HUES64 (cell line): ENCODE results near the gene SLC37A2.

Experiments
- H3K27ac ChIP-seq: 2 replicates; pipeline ENCODE4 v1.7.0; 2013; ENCODE audit warnings: low read depth, low read length, inconsistent platforms
- H3K27me3 ChIP-seq: 2 replicates; pipeline ENCODE4 v1.6.1; 2013; ENCODE audit warnings: mild to moderate bottlenecking, low read length; ENCODE audit not compliant: insufficient read depth
- H3K36me3 ChIP-seq: 2 replicates; pipeline ENCODE4 v1.6.1; 2013; ENCODE audit warnings: mild to moderate bottlenecking, low read length; ENCODE audit not compliant: insufficient read depth
- H3K4me1 ChIP-seq: 2 replicates; pipeline ENCODE4 v1.6.1; 2013; ENCODE audit warnings: mild to moderate bottlenecking, low read length, moderate library complexity; ENCODE audit not compliant: insufficient read depth
- H3K4me3 ChIP-seq: 2 replicates; pipeline ENCODE4 v1.5.1; 2013; ENCODE audit warnings: mild to moderate bottlenecking, low read length, moderate library complexity
- H3K9ac ChIP-seq: 2 replicates; pipeline ENCODE4 v1.6.1; 2013; ENCODE audit warnings: mild to moderate bottlenecking, low read depth, low read length
- H3K9me3 ChIP-seq: 2 replicates; pipeline ENCODE4 v1.6.1; 2013; ENCODE audit warnings: low read depth, low read length; ENCODE audit not compliant: insufficient read depth
- WGBS: fragments of 150-250, 120-280 bp; methylation state at CpG from one replicate; pipeline ENCODE4 v1.1.7; 2013; ENCODE audit warnings: missing lambda C conversion rate; 5-methylcytosine and 5-hydroxymethylcytosine counted together

SLC37A2 gene

GRCh38 chr11:125070699-125071254 is 7.7 kb downstream of the SLC37A2 start:
- WGBS = 67% methylated on average over 6 of the region's 7 CpGs
- Histone ChIP-seq H3K4me1 (peaks cover 12% of the 10 kb centered on the region; the same call in 1 of the 2 replicates), H3K9me3 (no peaks in the 10 kb centered on the region), H3K27me3 (peaks cover 8% of the 10 kb centered on the region), H3K36me3 (no peaks in the 10 kb centered on the region), H3K9ac (no peak overlapping the region), H3K4me3 (no peak overlapping the region), H3K27ac (no peak overlapping the region)

- Histone ChIP-seq H3K27ac (no peak overlapping the region), H3K9me3 (no peaks in the 10 kb centered on the region), H3K36me3 (no peaks in the 10 kb centered on the region), H3K4me1 (peaks cover 12% of the 10 kb centered on the region; the same call in 1 of the 2 replicates), H3K27me3 (peaks cover 1% of the 10 kb centered on the region; the same call in 1 of the 2 replicates), H3K4me3 (no peak overlapping the region), H3K9ac (no peak overlapping the region)
- 63% methylated on average over 5 of the region's 5 CpGs for WGBS
Observed at GRCh38 chr11:125071435-125071834, 8.3 kb downstream of the SLC37A2 start.

- peaks cover 12% of the 10 kb centered on the region; the same call in 1 of the 2 replicates for H3K4me1 ChIP-seq
- no peaks in the 10 kb centered on the region for H3K36me3 ChIP-seq
- whole genome bisulfite sequencing = 89% methylated on average over 6 of the region's 6 CpGs
- H3K27me3 ChIP-seq = no peaks in the 10 kb centered on the region
- no peak overlapping the region for H3K9ac ChIP-seq
- no peaks in the 10 kb centered on the region for H3K9me3 ChIP-seq
- no peak overlapping the region for H3K4me3 ChIP-seq
- H3K27ac ChIP-seq = no peak overlapping the region
Observed at GRCh38 chr11:125071846-125072217, 8.7 kb downstream of the SLC37A2 start.

- no peaks in the 10 kb centered on the region for H3K27me3 ChIP-seq
- H3K4me3 ChIP-seq = no peak overlapping the region
- 94% methylated on average over 12 of the region's 12 CpGs for WGBS
- no peak overlapping the region for H3K9ac ChIP-seq
- H3K36me3 ChIP-seq = no peaks in the 10 kb centered on the region
- no peaks in the 10 kb centered on the region for H3K9me3 ChIP-seq
- H3K27ac ChIP-seq = no peak overlapping the region
- H3K4me1 ChIP-seq = peaks cover 12% of the 10 kb centered on the region; the same call in 1 of the 2 replicates
Observed at GRCh38 chr11:125072218-125072960, 9.3 kb downstream of the SLC37A2 start.

- H3K36me3 ChIP-seq = no peaks in the 10 kb centered on the region
- H3K4me3 ChIP-seq = no peak overlapping the region
- H3K27ac ChIP-seq = no peak overlapping the region
- H3K9ac ChIP-seq = no peak overlapping the region
- H3K4me1 ChIP-seq = peaks cover 12% of the 10 kb centered on the region; the same call in 1 of the 2 replicates
- 94% methylated on average over 12 of the region's 12 CpGs for WGBS
- no peaks in the 10 kb centered on the region for H3K9me3 ChIP-seq
- H3K27me3 ChIP-seq = no peaks in the 10 kb centered on the region
Observed at GRCh38 chr11:125072961-125073590, 10.0 kb downstream of the SLC37A2 start.

- H3K27ac ChIP-seq = no peak overlapping the region
- H3K4me1 ChIP-seq = peaks cover 12% of the 10 kb centered on the region; the same call in 1 of the 2 replicates
- 83% methylated on average over 19 of the region's 19 CpGs for WGBS
- no peaks in the 10 kb centered on the region for H3K36me3 ChIP-seq
- H3K4me3 ChIP-seq = no peak overlapping the region
- H3K9me3 ChIP-seq = no peaks in the 10 kb centered on the region
- no peaks in the 10 kb centered on the region for H3K27me3 ChIP-seq
- H3K9ac ChIP-seq = no peak overlapping the region
Observed at GRCh38 chr11:125073616-125074483, 10.7 kb downstream of the SLC37A2 start.

GRCh38 chr11:125074511-125075241 is 11.6 kb downstream of the SLC37A2 start:
- no peak overlapping the region for H3K9ac ChIP-seq
- no peak overlapping the region for H3K27ac ChIP-seq
- H3K27me3 ChIP-seq = no peaks in the 10 kb centered on the region
- H3K4me1 ChIP-seq = peaks cover 12% of the 10 kb centered on the region; the same call in 1 of the 2 replicates
- H3K36me3 ChIP-seq = no peaks in the 10 kb centered on the region
- WGBS = 82% methylated on average over 11 of the region's 11 CpGs
- no peaks in the 10 kb centered on the region for H3K9me3 ChIP-seq
- H3K4me3 ChIP-seq = no peak overlapping the region

GRCh38 chr11:125075242-125075625 is 12.1 kb downstream of the SLC37A2 start:
- WGBS = 90% methylated on average over 7 of the region's 7 CpGs

GRCh38 chr11:125075900-125076317 is 12.8 kb downstream of the SLC37A2 start:
- Histone ChIP-seq H3K27me3 (no peaks in the 10 kb centered on the region), H3K4me1 (peaks cover 4% of the 10 kb centered on the region), H3K36me3 (no peaks in the 10 kb centered on the region), H3K9me3 (no peaks in the 10 kb centered on the region), H3K9ac (no peak overlapping the region), H3K27ac (no peak overlapping the region), H3K4me3 (no peak overlapping the region)
- 85% methylated on average over 11 of the region's 11 CpGs for WGBS

More at GRCh38 chr11:125075242-125075625, 12.1 kb downstream of the SLC37A2 start:
- Histone ChIP-seq H3K9ac (no peak overlapping the region), H3K9me3 (no peaks in the 10 kb centered on the region), H3K27ac (no peak overlapping the region), H3K27me3 (no peaks in the 10 kb centered on the region), H3K36me3 (no peaks in the 10 kb centered on the region), H3K4me1 (peaks cover 11% of the 10 kb centered on the region; the same call in 1 of the 2 replicates), H3K4me3 (no peak overlapping the region)

GRCh38 chr11:125076378-125076945 is 13.4 kb downstream of the SLC37A2 start:
- Histone ChIP-seq H3K9ac (no peak overlapping the region), H3K4me1 (no peaks in the 10 kb centered on the region; the same call in 1 of the 2 replicates), H3K27ac (no peak overlapping the region), H3K9me3 (no peaks in the 10 kb centered on the region), H3K36me3 (no peaks in the 10 kb centered on the region), H3K4me3 (no peak overlapping the region), H3K27me3 (no peaks in the 10 kb centered on the region)
- 89% methylated on average over 14 of the region's 14 CpGs for WGBS
